H9 (cell line): Measurements from ENCODE around the gene PITX3. TPM values are rescaled to one million over a fixed set of nuclear protein-coding genes. Genes with fewer than 3 reads are reported as not detected.

Experiments
- DNase-seq: peaks from one replicate; pipeline ENCODE4 v3.0.0-alpha.2; 2017
- H2AFZ ChIP-seq: one replicate; pipeline ENCODE4 v1.6.1; 2013; ENCODE audit warnings: mild to moderate bottlenecking, low read length, control low read depth, moderate library complexity
- H2AK5ac ChIP-seq: 2 replicates; pipeline ENCODE4 v1.6.1; 2013; ENCODE audit warnings: low read length, control low read depth, mixed read lengths; ENCODE audit not compliant: insufficient read length
- H2BK120ac ChIP-seq: one replicate; pipeline ENCODE4 v1.6.1; 2013; ENCODE audit warnings: low read depth, mild to moderate bottlenecking, low read length, control low read depth, inconsistent platforms; ENCODE audit not compliant: poor library complexity, severe bottlenecking
- H2BK12ac ChIP-seq: 2 replicates; pipeline ENCODE4 v1.6.1; 2013; ENCODE audit warnings: low read length, control low read depth, mixed read lengths, low read depth; ENCODE audit not compliant: insufficient read length
- H2BK15ac ChIP-seq: 2 replicates; pipeline ENCODE4 v1.6.1; 2013; ENCODE audit warnings: low read depth, low read length, control low read depth
- H2BK20ac ChIP-seq: one replicate; pipeline ENCODE4 v1.6.1; 2013; ENCODE audit warnings: low read depth, mild to moderate bottlenecking, low read length, control low read depth, inconsistent platforms; ENCODE audit not compliant: poor library complexity, severe bottlenecking
- H2BK5ac ChIP-seq: 2 replicates; pipeline ENCODE4 v1.6.1; 2013; ENCODE audit warnings: low read length, control low read depth, mixed read lengths; ENCODE audit not compliant: insufficient read length
- H3K14ac ChIP-seq: 2 replicates; pipeline ENCODE4 v1.6.1; 2013; ENCODE audit warnings: low read length, control low read depth; ENCODE audit not compliant: insufficient read depth
- H3K18ac ChIP-seq: 2 replicates; pipeline ENCODE4 v1.6.1; 2013; ENCODE audit warnings: low read depth, mild to moderate bottlenecking, mixed read lengths, low read length, control low read depth; ENCODE audit not compliant: insufficient read length
- H3K23ac ChIP-seq: 2 replicates; pipeline ENCODE4 v1.6.1; 2013; ENCODE audit warnings: low read length, control low read depth, mixed read lengths, low read depth; ENCODE audit not compliant: insufficient read length
- H3K23me2 ChIP-seq: 2 replicates; pipeline ENCODE4 v1.6.1; 2013; ENCODE audit warnings: low read depth, mild to moderate bottlenecking, mixed read lengths, low read length, control low read depth; ENCODE audit not compliant: insufficient read length, poor library complexity, severe bottlenecking
- H3K27ac ChIP-seq: 2 replicates; pipeline ENCODE4 v1.5.1; 2013; ENCODE audit warnings: low read length, control low read depth, mixed read lengths, low read depth; ENCODE audit not compliant: insufficient read length
- H3K27me3 ChIP-seq: 2 replicates; pipeline ENCODE4 v1.6.1; 2013; ENCODE audit warnings: low read length, control low read depth, inconsistent platforms; ENCODE audit not compliant: insufficient read depth
- H3K4ac ChIP-seq: 2 replicates; pipeline ENCODE4 v1.6.1; 2013; ENCODE audit warnings: low read depth, mild to moderate bottlenecking, control low read depth, inconsistent platforms, low read length, moderate library complexity
- H3K4me1 ChIP-seq: 2 replicates; pipeline ENCODE4 v1.6.1; 2013; ENCODE audit warnings: low read length, control low read depth, inconsistent platforms; ENCODE audit not compliant: insufficient read depth
- H3K4me2 ChIP-seq: 2 replicates; pipeline ENCODE4 v1.6.1; 2013; ENCODE audit warnings: low read length, control low read depth, mixed read lengths; ENCODE audit not compliant: insufficient read length, insufficient read depth
- H3K56ac ChIP-seq: 2 replicates; pipeline ENCODE4 v1.6.1; 2013; ENCODE audit warnings: low read depth, mild to moderate bottlenecking, mixed read lengths, low read length, control low read depth; ENCODE audit not compliant: insufficient read length
- H3K79me1 ChIP-seq: 2 replicates; pipeline ENCODE4 v1.6.1; 2013; ENCODE audit warnings: low read depth, mild to moderate bottlenecking, moderate library complexity, low read length, control low read depth, inconsistent platforms; ENCODE audit not compliant: insufficient read depth, poor library complexity, severe bottlenecking
- H3K79me2 ChIP-seq: 2 replicates; pipeline ENCODE4 v1.6.1; 2013; ENCODE audit warnings: low read length, control low read depth, inconsistent platforms; ENCODE audit not compliant: insufficient read depth
- H3K9ac ChIP-seq: 2 replicates; pipeline ENCODE4 v1.6.1; 2013; ENCODE audit warnings: low read length, control low read depth, mixed read lengths; ENCODE audit not compliant: insufficient read length; ENCODE audit errors: extremely low read depth
- H3K9me3 ChIP-seq: one replicate; pipeline ENCODE4 v1.6.1; 2013; ENCODE audit warnings: low read depth, low read length, inconsistent platforms; ENCODE audit not compliant: control insufficient read depth
- H3T11ph ChIP-seq: one replicate; pipeline ENCODE4 v1.6.1; 2013; ENCODE audit warnings: mild to moderate bottlenecking, low read length, control low read depth, inconsistent platforms
- H4K20me1 ChIP-seq: one replicate; pipeline ENCODE4 v1.6.1; 2013; ENCODE audit not compliant: control insufficient read depth, insufficient read length, insufficient read depth
- H4K5ac ChIP-seq: 2 replicates; pipeline ENCODE4 v1.6.1; 2013; ENCODE audit warnings: low read depth, mild to moderate bottlenecking, mixed read lengths, low read length, control low read depth; ENCODE audit not compliant: insufficient read length
- H4K8ac ChIP-seq: replicated peaks from 2 replicates; pipeline ENCODE4 v1.6.1; 2013; ENCODE audit warnings: low read length, control low read depth, mixed read lengths, low read depth; ENCODE audit not compliant: insufficient read length
- H4K91ac ChIP-seq: 2 replicates; pipeline ENCODE4 v1.6.1; 2013; ENCODE audit warnings: low read depth, mild to moderate bottlenecking, moderate library complexity, mixed read lengths, low read length, control low read depth; ENCODE audit not compliant: insufficient read length
- H3K27ac Mint-ChIP-seq, 3 experiments: 2 replicates in 2 of 3; 3 replicates in 1 of 3; pipeline ENCODE4 v1.8.0; 2020 to 2021; ENCODE audit warnings: mixed read lengths in 3 of 3, mild to moderate bottlenecking in 1 of 3, moderate library complexity in 1 of 3
- H3K27me3 Mint-ChIP-seq: 2 replicates; pipeline ENCODE4 v1.8.0; 2021; ENCODE audit warnings: low read depth, mild to moderate bottlenecking, moderate library complexity, mixed read lengths
- H3K36me3 Mint-ChIP-seq, 3 experiments: 2 replicates in 2 of 3; 3 replicates in 1 of 3; pipeline ENCODE4 v1.8.0; 2020 to 2021; ENCODE audit warnings: low read depth in 3 of 3, mixed read lengths in 3 of 3; ENCODE audit not compliant: insufficient read depth in 1 of 3
- H3K4me1 Mint-ChIP-seq, 2 experiments: 2 replicates each; pipeline ENCODE4 v1.8.0; 2020; ENCODE audit warnings: mixed read lengths in 2 of 2
- H3K4me3 Mint-ChIP-seq, 2 experiments: 2 replicates in 1 of 2; 3 replicates in 1 of 2; pipeline ENCODE4 v1.8.0; 2020 to 2021; ENCODE audit warnings: mild to moderate bottlenecking in 2 of 2, mixed read lengths in 2 of 2, moderate library complexity in 1 of 2
- H3K9me3 Mint-ChIP-seq, 2 experiments: 2 replicates in 1 of 2; 3 replicates in 1 of 2; pipeline ENCODE4 v1.8.0; 2020; ENCODE audit warnings: mild to moderate bottlenecking in 2 of 2, mixed read lengths in 2 of 2, moderate library complexity in 1 of 2
- total RNA-seq: library from RNA; stranded (reverse); gene quantifications from 2 replicates; pipeline ENCODE4 v1.2.1, GENCODE V29; 2021
- TF ChIP-seq, protein P1 (sequence below): fragments of 200-600 bp; sonication (generic); conservative IDR thresholded peaks from 3 replicates; pipeline ENCODE4 v1.8.0; 2021; ENCODE audit warnings: antibody characterized with exemption, mild to moderate bottlenecking

The PITX3 gene
- total RNA-seq, 1 experiment from 2014 or later = not detected

DNA sequence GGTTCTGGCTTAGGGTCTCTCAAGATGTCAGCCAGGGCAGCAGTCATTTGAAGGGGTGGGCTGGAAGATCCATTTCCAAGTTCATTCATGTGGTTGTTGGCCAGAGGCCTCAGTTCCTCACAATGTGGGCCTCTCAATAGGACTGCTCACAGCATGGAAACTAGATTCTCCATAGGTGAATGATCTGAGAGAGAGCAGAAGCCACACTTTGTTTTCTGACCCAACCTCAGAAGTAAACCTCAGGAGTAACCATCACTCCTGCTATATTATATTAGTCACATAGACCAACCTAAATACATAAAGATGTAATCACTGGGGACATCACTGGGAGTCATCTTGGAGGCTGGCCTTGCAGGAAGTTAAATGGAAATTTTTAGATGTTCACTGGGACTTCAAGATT is 46.2 kb upstream of the PITX3 start:
- H3K27me3 ChIP-seq = no peaks in the 10 kb centered on the region
- no peaks in the 10 kb centered on the region for H3K9me3 ChIP-seq
- no peak overlapping the region for H2BK20ac ChIP-seq
- no peak overlapping the region for H3K27ac ChIP-seq
- no peak overlapping the region for H4K8ac ChIP-seq
- no peak overlapping the region for H3K23ac ChIP-seq
- H3K79me2 ChIP-seq = no peaks in the 10 kb centered on the region
- no peaks in the 10 kb centered on the region for H3K9me3 Mint-ChIP-seq
- H3K4me1 ChIP-seq = no peaks in the 10 kb centered on the region
- H2BK5ac ChIP-seq = no peak overlapping the region
- no peak overlapping the region for H4K5ac ChIP-seq
- no peaks in the 10 kb centered on the region for H3K27me3 Mint-ChIP-seq
- no peaks in the 10 kb centered on the region for H3K79me1 ChIP-seq
- H3K4ac ChIP-seq = no peak overlapping the region
- H2BK120ac ChIP-seq = no peak overlapping the region
- H2AK5ac ChIP-seq = no peak overlapping the region
- H3T11ph ChIP-seq = no peak overlapping the region
- H4K91ac ChIP-seq = no peak overlapping the region
- no peaks in the 10 kb centered on the region for H3K36me3 Mint-ChIP-seq
- TF ChIP-seq, protein P1, sequence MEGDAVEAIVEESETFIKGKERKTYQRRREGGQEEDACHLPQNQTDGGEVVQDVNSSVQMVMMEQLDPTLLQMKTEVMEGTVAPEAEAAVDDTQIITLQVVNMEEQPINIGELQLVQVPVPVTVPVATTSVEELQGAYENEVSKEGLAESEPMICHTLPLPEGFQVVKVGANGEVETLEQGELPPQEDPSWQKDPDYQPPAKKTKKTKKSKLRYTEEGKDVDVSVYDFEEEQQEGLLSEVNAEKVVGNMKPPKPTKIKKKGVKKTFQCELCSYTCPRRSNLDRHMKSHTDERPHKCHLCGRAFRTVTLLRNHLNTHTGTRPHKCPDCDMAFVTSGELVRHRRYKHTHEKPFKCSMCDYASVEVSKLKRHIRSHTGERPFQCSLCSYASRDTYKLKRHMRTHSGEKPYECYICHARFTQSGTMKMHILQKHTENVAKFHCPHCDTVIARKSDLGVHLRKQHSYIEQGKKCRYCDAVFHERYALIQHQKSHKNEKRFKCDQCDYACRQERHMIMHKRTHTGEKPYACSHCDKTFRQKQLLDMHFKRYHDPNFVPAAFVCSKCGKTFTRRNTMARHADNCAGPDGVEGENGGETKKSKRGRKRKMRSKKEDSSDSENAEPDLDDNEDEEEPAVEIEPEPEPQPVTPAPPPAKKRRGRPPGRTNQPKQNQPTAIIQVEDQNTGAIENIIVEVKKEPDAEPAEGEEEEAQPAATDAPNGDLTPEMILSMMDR = no peak
- no peak overlapping the region for H3K4me2 ChIP-seq
- H4K20me1 ChIP-seq = no peaks in the 10 kb centered on the region
- no peak overlapping the region for H2BK15ac ChIP-seq
- H3K9ac ChIP-seq = no peak overlapping the region
- DNase-seq = no peak
- no peak overlapping the region for H3K14ac ChIP-seq
- H3K23me2 ChIP-seq = no peaks in the 10 kb centered on the region
- H3K4me1 Mint-ChIP-seq = no peaks in the 10 kb centered on the region; a peak in 1 of 4 replicates
- H3K4me3 Mint-ChIP-seq = no peak overlapping the region
- no peak overlapping the region for H2BK12ac ChIP-seq
- no peak overlapping the region for H3K18ac ChIP-seq
- H3K56ac ChIP-seq = no peak overlapping the region
- H2AFZ ChIP-seq = no peak overlapping the region
- H3K27ac Mint-ChIP-seq = no peak overlapping the region
